22Rv1 (cell line): ENCODE data around the gene GSS.

Experiments
- CTCF ChIP-seq: fragments of 450-650 bp; IDR thresholded peaks from 2 replicates; pipeline ENCODE4 v1.5.1; 2017; ENCODE audit warnings: mild to moderate bottlenecking
- ZFX ChIP-seq: fragments of 450-650 bp; IDR thresholded peaks from 2 replicates; pipeline ENCODE4 v1.6.1; 2017; ENCODE audit warnings: antibody characterized with exemption, borderline replicate concordance

- TF ChIP-seq CTCF (no peak), ZFX (no peak)
Measured at GRCh38 chr20:34977365-34978091, 21.9 kb upstream of the GSS start.
